ENCODE data around the gene EIF5. TPM values are rescaled to one million over a fixed set of nuclear protein-coding genes. Genes with fewer than 3 reads are reported as not detected.
A peak's percentile ranks its signal among the peaks of the same experiment; 100 is the strongest.

EIF5 gene
- total RNA-seq, 4 donors from 2014 or later, result 128 to 226 (median 160) TPM

- Histone ChIP-seq H3K4me3 (no peak overlapping the region), H3K4me1 (no peaks in the 10 kb centered on the region), H3K27me3 (peaks cover 0 to 31% of the 10 kb centered on the region in 2 donors), H3K36me3 (no peaks in the 10 kb centered on the region), H3K27ac (no peak overlapping the region), H3K9me3 (no peaks in the 10 kb centered on the region)
- no peak for DNase-seq (ENCODE audit: low spot score in 2 of 2)
- WGBS, 2 donors, result 75 to 84% methylated on average over 15 of the region's 16 CpGs
- TF ChIP-seq CTCF (IDR thresholded peaks at IDR 0.05), result no peak
- no peak for TF ChIP-seq POLR2A (IDR thresholded peaks at IDR 0.05)
- no peak for TF ChIP-seq EP300 (IDR thresholded peaks at IDR 0.05)
Observed at GRCh38 chr14:103288076-103288766, 45.8 kb upstream of the EIF5 start.

- Histone ChIP-seq H3K36me3 (no peaks in the 10 kb centered on the region), H3K4me3 (no peak overlapping the region), H3K4me1 (no peaks in the 10 kb centered on the region), H3K9me3 (no peaks in the 10 kb centered on the region), H3K27me3 (peaks cover 0 to 33% of the 10 kb centered on the region in 2 donors), H3K27ac (no peak overlapping the region)
- TF ChIP-seq EP300 (IDR thresholded peaks at IDR 0.05) (no peak), CTCF (IDR thresholded peaks at IDR 0.05) (no peak), POLR2A (IDR thresholded peaks at IDR 0.05) (no peak)
- DNase-seq (ENCODE audit: low spot score in 2 of 2), result no peak
- 86 to 91% methylated on average over 4 of the region's 4 CpGs for WGBS, 2 donors
Observed at GRCh38 chr14:103290056-103290455, 44.0 kb upstream of the EIF5 start.

GRCh38 chr14:103290494-103290893, 43.5 kb upstream of the EIF5 start:
- WGBS, 2 donors, result 11 to 72% methylated on average over 1 to 3 of the region's 5 CpGs
- TF ChIP-seq EP300 (IDR thresholded peaks at IDR 0.05) (no peak), CTCF (IDR thresholded peaks at IDR 0.05) (no peak), POLR2A (IDR thresholded peaks at IDR 0.05) (no peak)
- Histone ChIP-seq H3K27ac (no peak overlapping the region), H3K9me3 (no peaks in the 10 kb centered on the region), H3K4me1 (no peaks in the 10 kb centered on the region), H3K27me3 (peaks cover 0 to 29% of the 10 kb centered on the region in 2 donors), H3K4me3 (no peak overlapping the region), H3K36me3 (no peaks in the 10 kb centered on the region)
- DNase-seq (ENCODE audit: low spot score in 2 of 2), result no peak

- H3K27me3 ChIP-seq, result peaks cover 0 to 24% of the 10 kb centered on the region in 2 donors
- DNase-seq (ENCODE audit: low spot score in 2 of 2), result no peak
- 88 to 98% methylated on average over 3 of the region's 3 CpGs for WGBS, 2 donors
- no peaks in the 10 kb centered on the region for H3K9me3 ChIP-seq
- H3K27ac ChIP-seq, result no peak overlapping the region
- no peaks in the 10 kb centered on the region for H3K4me1 ChIP-seq
- no peaks in the 10 kb centered on the region for H3K36me3 ChIP-seq
- TF ChIP-seq EP300 (IDR thresholded peaks at IDR 0.05) (no peak), CTCF (IDR thresholded peaks at IDR 0.05) (no peak), POLR2A (IDR thresholded peaks at IDR 0.05) (no peak)
- H3K4me3 ChIP-seq, result no peak overlapping the region
Observed at GRCh38 chr14:103290961-103291360, 43.1 kb upstream of the EIF5 start.

- peaks cover 0 to 16% of the 10 kb centered on the region in 2 donors for H3K27me3 ChIP-seq
- H3K4me3 ChIP-seq, result no peak overlapping the region
- peak; percentile 67 to 82 for DNase-seq (ENCODE audit: low spot score in 2 of 2)
- H3K36me3 ChIP-seq, result no peaks in the 10 kb centered on the region
- no peak for TF ChIP-seq EP300 (IDR thresholded peaks at IDR 0.05)
- no peak for TF ChIP-seq POLR2A (IDR thresholded peaks at IDR 0.05)
- TF ChIP-seq CTCF (IDR thresholded peaks at IDR 0.05), result peak; percentile 73 to 93 (median 91)
- H3K9me3 ChIP-seq, result no peaks in the 10 kb centered on the region
- 28 to 29% methylated on average over 10 of the region's 10 CpGs for WGBS, 2 donors
- H3K27ac ChIP-seq, result no peak overlapping the region
- no peaks in the 10 kb centered on the region for H3K4me1 ChIP-seq
Observed at GRCh38 chr14:103292426-103293374, 41.3 kb upstream of the EIF5 start.
